C4-2B (cell line): ENCODE measurements around the gene HPD.
"Not testable (repeated sequence)": the region's sequence is repeated elsewhere in the genome, so short reads cannot be mapped to it uniquely, and the experiment has no call there.

Experiments
- H3K27ac ChIP-seq: fragments of 450-650 bp; 2 replicates; pipeline ENCODE4 v1.5.1; 2017
- ZFX ChIP-seq: fragments of 450-650 bp; IDR thresholded peaks from 2 replicates; pipeline ENCODE4 v1.6.1; 2017
- TF ChIP-seq, protein P1 (sequence below): fragments of 450-650 bp; conservative IDR thresholded peaks from 2 replicates; pipeline ENCODE4 v1.5.1; 2017; ENCODE audit warnings: mild to moderate bottlenecking

Gene HPD

DNA sequence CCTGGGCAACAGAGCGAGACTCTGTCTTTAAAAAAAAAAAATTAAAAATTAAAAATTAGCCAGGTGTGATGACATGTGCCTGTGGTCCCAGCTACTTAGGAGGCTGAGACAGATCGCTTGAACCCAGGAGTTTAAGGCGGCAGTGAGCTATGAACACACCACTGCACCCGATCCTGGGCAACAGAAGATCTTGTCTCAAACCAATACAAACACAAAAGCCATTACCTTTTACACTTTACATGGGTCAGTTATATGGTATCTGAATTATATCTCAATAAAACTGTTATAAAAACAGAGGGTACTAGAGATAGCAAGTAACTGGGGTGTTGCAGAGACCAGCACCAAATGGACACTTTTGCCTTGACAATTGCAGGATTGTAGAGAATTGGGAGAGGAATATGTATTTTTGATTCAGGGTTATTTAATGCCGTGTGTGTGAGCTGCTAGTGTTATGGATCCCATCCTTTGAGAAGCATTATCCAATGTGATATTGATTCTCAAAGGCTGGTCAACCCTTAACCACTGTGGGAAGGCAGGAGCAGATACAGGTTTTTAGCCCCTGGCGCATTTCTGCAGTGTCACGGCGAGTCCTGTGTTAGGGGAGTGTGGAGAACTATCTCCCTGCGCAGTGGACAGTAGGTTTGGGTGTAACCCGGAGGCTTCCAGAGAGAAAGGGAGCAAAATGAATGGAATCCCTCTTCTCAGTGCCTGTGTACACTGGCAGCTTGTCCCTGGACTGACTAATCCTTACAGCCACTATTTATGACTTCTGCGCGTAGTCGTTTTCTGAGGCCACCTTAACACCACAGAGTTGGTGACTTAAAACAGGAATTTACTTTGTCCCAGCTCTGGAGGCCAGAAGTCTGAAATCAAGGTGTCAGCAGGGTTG lies 34.3 kb upstream of the HPD start:
- H3K27ac ChIP-seq, result no peak overlapping the region
- no peak for TF ChIP-seq ZFX
- TF ChIP-seq, protein P1, sequence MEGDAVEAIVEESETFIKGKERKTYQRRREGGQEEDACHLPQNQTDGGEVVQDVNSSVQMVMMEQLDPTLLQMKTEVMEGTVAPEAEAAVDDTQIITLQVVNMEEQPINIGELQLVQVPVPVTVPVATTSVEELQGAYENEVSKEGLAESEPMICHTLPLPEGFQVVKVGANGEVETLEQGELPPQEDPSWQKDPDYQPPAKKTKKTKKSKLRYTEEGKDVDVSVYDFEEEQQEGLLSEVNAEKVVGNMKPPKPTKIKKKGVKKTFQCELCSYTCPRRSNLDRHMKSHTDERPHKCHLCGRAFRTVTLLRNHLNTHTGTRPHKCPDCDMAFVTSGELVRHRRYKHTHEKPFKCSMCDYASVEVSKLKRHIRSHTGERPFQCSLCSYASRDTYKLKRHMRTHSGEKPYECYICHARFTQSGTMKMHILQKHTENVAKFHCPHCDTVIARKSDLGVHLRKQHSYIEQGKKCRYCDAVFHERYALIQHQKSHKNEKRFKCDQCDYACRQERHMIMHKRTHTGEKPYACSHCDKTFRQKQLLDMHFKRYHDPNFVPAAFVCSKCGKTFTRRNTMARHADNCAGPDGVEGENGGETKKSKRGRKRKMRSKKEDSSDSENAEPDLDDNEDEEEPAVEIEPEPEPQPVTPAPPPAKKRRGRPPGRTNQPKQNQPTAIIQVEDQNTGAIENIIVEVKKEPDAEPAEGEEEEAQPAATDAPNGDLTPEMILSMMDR, result no peak

DNA sequence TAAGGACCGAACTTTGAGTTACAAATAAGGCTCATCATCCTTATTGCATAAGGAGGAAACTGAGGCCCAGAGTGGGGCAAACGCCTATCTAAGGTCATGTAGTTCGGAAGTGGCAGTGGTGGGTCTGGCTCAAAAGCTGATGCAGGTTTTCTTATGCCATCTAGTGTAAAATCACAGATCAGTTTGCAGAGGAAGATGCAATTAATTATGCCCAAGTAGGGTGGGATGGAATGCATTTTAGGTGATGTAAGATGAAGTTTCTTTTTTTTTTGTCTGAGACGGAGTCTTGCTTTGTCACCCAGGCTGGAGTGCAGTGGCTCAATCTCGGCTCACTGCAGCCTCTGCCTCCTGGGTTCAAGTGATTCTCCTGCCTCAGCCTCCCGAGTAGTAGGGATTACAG lies 31.0 kb upstream of the HPD start:
- H3K27ac ChIP-seq, result peak overlapping the region; percentile 89

DNA sequence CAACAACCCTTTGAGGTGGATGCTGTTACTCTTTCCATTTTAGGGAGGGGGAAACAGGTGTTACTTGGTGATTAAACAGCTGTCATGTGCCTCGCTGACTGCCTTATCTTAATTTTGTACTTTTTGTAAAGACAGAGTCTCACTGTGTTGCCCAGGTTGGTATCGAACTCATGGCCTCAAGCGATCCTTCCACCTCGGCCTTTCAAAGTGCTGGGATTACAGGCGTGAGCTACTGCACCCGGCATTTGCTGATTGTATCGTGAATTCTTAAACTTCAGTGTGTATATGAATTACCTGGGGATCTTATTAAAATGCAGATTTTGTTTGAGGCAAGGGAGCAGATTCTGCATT lies 30.6 kb upstream of the HPD start:
- peak overlapping the region; percentile 89 for H3K27ac ChIP-seq
- no peak for TF ChIP-seq ZFX
- TF ChIP-seq, protein P1, result peak; percentile 10; the same call in 1 of the 2 replicates

DNA sequence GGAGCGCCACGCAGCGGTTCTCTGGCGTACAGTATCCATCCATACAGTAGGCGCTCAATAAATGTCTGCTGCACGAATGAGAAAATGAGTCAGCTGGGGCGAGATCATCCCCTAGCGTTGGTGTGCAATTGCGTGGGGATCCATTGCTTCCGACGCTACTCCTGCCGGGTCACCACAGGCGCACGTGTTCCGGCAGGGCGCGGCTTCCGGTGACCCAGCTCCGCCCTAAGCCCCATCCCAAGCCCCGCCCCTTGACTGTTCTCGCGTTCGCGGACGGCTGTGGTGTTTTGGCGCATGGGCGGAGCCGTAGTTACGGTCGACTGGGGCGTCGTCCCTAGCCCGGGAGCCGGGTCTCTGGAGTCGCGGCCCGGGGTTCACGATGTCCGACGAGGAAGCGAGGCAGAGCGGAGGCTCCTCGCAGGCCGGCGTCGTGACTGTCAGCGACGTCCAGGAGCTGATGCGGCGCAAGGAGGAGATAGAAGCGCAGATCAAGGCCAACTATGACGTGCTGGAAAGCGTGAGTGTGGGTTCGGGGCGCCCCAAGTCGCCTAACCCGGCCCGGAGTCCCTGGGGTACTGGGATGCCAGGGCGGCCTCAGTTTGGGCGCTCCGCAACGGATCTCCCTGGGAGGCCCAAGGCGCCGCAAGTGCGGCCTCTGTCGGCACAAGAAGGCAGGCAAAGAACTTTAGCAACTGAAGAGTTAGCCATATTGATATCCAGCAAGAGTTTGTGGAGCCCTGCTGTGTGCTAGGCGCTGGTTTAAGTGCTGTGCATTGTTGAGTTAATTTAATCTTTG lies 30.0 kb upstream of the HPD start, which contains the start of gene PSMD9:
Gene PSMD9 (plus strand): TSS at position 313 of the 796 bp plus-strand sequence. CDS start 67 bp downstream, at position 380.
- peak within 1 kb of the TSS; percentile 89 for H3K27ac ChIP-seq
- TF ChIP-seq, protein P1, result peak; percentile 74
- peak; percentile 55; the same call in 1 of the 2 replicates for TF ChIP-seq ZFX

DNA sequence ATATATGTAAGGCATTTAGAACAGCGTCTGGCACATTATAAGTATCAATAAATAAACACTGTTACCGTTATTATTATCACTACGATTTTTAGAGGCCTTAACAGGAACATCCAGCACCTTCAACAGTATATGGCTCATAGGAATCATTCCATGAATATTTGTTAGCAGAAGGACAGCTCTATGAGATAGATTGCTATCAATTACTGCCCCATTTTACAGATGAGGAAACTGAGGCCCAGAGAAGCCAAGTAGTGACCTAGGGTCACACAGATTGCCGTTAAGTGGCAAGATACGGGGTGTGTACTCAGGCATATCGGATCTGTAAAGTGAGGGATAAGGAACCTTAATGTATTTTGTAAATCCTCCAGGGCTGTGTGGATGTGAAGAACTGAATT lies 29.4 kb upstream of the HPD start:
- no peak for TF ChIP-seq ZFX
- TF ChIP-seq, protein P1, result no peak
- H3K27ac ChIP-seq, result peak overlapping the region; percentile 89

DNA sequence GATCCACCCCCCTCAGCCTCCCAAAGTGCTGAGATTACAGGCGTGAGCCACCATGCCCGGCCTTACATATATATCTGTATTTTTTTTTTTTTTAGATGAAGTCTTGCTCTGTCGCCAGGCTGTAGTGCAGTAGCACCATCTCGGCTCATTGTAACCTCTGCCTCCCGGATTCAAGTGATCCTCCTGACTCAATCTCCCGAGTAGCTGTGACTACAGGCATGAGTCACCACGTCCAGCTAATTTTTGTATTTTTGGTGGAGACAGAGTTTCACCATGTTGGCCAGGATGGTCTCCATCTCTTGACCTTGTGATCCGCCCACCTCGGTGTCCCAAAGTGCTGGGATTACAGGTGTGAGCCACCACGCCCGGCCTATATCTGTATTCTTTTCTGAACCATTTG lies 26.5 kb upstream of the HPD start:
- H3K27ac ChIP-seq, result not testable (repeated sequence)

DNA sequence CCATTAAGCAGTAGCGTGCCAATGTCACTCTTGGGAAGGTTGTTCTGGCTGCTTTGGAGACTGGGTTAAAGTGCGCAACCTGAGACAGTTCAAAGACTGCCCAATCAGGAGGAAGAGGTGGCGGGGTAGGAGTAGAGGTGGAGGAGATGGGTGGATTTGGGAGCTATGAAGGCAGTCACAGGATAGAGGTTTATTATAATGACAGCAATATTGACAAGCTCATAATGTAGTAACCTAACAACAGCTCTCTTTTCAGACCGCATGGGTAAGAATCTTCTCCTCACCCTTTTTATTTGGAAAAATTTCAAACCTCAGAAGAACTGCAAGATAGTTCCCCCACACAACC lies 24.6 kb upstream of the HPD start:
- no peak overlapping the region for H3K27ac ChIP-seq
- TF ChIP-seq, protein P1, result no peak
- no peak for TF ChIP-seq ZFX

DNA sequence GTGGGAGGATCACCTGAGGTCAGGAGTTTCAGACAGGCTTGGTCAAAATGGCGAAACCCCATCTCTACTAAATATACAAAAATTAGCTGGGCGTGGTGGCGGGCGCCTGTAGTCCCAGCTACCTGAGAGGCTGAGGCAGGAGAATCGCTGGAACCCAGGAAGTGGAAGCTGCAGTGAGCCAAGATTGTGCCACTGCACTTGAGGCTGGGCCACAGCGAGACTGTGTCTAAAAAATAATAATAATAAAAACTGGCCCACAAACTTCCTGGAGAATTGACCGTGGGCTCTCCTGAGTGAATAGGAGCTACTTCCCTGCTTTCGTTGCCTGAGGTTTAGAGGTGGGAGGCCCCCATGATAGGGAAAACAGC lies 17.4 kb upstream of the HPD start:
- not testable (repeated sequence) for H3K27ac ChIP-seq

DNA sequence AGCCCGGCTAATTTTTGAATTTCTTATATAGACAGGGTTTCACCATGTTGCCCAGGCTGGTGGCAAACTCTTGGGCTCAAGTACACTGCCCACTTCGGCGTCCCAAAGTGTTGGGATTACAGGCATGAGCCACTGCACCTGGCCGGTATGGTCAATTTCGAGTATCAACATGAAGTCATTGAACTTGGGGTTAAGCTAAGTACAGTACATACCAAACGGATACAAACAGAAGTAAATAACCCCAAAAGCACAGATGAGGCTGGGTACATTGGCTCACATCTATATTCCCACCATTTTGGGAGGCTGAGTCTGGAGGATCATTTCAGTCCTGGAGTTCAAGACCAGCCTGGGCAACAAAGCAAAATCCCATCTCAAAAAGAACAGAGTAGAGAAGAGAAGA lies 16.9 kb upstream of the HPD start:
- no peak for TF ChIP-seq ZFX
- TF ChIP-seq, protein P1, result no peak
- no peak overlapping the region for H3K27ac ChIP-seq
